SH-SY5Y (cell line): ENCODE measurements around the gene GPRC5A.

Experiments
- GATA2 ChIP-seq: IDR thresholded peaks from 2 replicates; pipeline ENCODE4 v1.6.1; 2011; ENCODE audit warnings: mild to moderate bottlenecking, low read depth, low read length
- GATA3 ChIP-seq: IDR thresholded peaks from 2 replicates; pipeline ENCODE4 v1.6.1; 2011; ENCODE audit warnings: low read depth, mild to moderate bottlenecking, low read length, moderate library complexity

DNA sequence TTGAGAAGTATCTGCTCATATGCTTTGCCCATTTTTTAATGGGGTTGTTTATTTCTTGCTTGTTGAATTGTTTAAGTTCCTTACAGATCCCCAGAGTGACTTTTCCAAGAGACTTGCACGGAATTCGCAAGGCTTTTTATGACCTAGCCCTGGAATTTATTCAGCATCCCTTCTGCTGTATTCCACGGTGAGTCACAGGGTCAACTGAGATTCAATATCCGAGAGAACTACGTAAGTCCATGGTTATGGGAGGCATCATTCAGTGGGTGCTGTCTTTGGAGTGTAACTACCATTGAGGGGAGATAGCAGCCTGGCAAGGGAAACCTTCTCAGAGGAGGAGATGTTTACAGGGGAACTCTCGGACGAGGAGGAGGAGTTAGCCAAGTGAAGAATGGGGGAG lies 20.9 kb upstream of the GPRC5A start:
- TF ChIP-seq GATA3 (no peak), GATA2 (no peak)
